ENCODE results near the gene SPIRE2. TPM values are rescaled to one million over a fixed set of nuclear protein-coding genes. Genes with fewer than 3 reads are reported as not detected.

Gene SPIRE2
- total and polyA plus RNA-seq, 2 donors (not counting 1 experiment from before 2014, with no cell fraction given): 0.98 to 2.0 TPM

- Histone ChIP-seq H4K20me1 (ENCODE audit: control insufficient read depth, insufficient read depth, low read length, poor library complexity, severe bottlenecking) (peaks cover 39% of the 10 kb centered on the region), H3K36me3 (replicated peaks in 1 of 2; ENCODE audit: control extremely low read depth in 1 of 2, control insufficient read depth in 1 of 2, extremely low read depth in 1 of 2, insufficient read depth in 2 of 2, low read length in 1 of 2) (peaks cover 0 to 20% of the 10 kb centered on the region in 2 experiments), H3K4me1 (ENCODE audit: control insufficient read depth in 2 of 2, insufficient read depth in 2 of 2, low read length in 2 of 2) (peaks cover 14 to 19% of the 10 kb centered on the region in 2 donors), H2AFZ (ENCODE audit: insufficient read depth, low read depth, low read length, poor library complexity, severe bottlenecking) (peak within 1 kb of the TSS; percentile 82), H3K9me3 (ENCODE audit: control extremely low read depth in 1 of 3, control insufficient read depth in 2 of 3, insufficient read depth in 1 of 3, low read length in 2 of 3) (peaks cover 0 to 4% (median under 1%) of the 10 kb centered on the region in 3 donors), H3K4me2 (replicated peaks; ENCODE audit: low read depth, low read length, poor library complexity, severe bottlenecking) (peak within 1 kb of the TSS; percentile 92), H3K4me3 (ENCODE audit: control extremely low read depth in 1 of 5, extremely low read depth in 1 of 5, insufficient read depth in 1 of 5, low read depth in 2 of 5, low read length in 4 of 5) (peak within 1 kb of the TSS; percentile 13 to 99 (median 96)), H3K79me2 (ENCODE audit: control insufficient read depth, insufficient read depth, low read length) (peaks cover 46% of the 10 kb centered on the region), H3K27ac (ENCODE audit: low read length in 2 of 2) (peak within 1 kb of the TSS; percentile 100), H3K27me3 (replicated peaks in 1 of 4; ENCODE audit: control extremely low read depth in 1 of 4, control insufficient read depth in 3 of 4, insufficient read depth in 4 of 4, low read length in 3 of 4) (no peaks in the 10 kb centered on the region), H3K9ac (ENCODE audit: low read length) (peak within 1 kb of the TSS; percentile 100)
- ChIA-PET CTCF (interaction anchor here (0.6 to 3.8 kb wide), 4 partner anchors 12 to 174 kb away, joined by 3 to 40 read pairs (median 3); no protein-coding TSS in a partner anchor), POLR2A (interaction anchor here (0.6 to 2.0 kb wide), 19 partner anchors 9 to 826 kb away, joined by 3 to 13 read pairs (median 5); partner anchors contain the start of genes CDK10 and DEF8)
- Mint-ChIP-seq H3K4me1 (peaks cover 16% of the 10 kb centered on the region), H3K27me3 (no peaks in the 10 kb centered on the region), H3K4me3 (peak within 1 kb of the TSS; percentile 95), H3K9me3 (ENCODE audit: insufficient read depth) (no peaks in the 10 kb centered on the region), H3K27ac (peak within 1 kb of the TSS; percentile 99)
- peak; percentile 95 for DNase-seq
- peak; percentile 21 for ATAC-seq (ENCODE audit: low read depth)
- TF ChIP-seq, protein P1, sequence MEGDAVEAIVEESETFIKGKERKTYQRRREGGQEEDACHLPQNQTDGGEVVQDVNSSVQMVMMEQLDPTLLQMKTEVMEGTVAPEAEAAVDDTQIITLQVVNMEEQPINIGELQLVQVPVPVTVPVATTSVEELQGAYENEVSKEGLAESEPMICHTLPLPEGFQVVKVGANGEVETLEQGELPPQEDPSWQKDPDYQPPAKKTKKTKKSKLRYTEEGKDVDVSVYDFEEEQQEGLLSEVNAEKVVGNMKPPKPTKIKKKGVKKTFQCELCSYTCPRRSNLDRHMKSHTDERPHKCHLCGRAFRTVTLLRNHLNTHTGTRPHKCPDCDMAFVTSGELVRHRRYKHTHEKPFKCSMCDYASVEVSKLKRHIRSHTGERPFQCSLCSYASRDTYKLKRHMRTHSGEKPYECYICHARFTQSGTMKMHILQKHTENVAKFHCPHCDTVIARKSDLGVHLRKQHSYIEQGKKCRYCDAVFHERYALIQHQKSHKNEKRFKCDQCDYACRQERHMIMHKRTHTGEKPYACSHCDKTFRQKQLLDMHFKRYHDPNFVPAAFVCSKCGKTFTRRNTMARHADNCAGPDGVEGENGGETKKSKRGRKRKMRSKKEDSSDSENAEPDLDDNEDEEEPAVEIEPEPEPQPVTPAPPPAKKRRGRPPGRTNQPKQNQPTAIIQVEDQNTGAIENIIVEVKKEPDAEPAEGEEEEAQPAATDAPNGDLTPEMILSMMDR (IDR thresholded peaks at IDR 0.05): no peak
- no peak for TF ChIP-seq EZH2 (IDR thresholded peaks at IDR 0.05; ENCODE audit: borderline replicate concordance, insufficient read depth, low read depth, low read length, poor library complexity, severe bottlenecking)
- under 1% methylated on average over 100 of the region's 104 CpGs for WGBS (ENCODE audit: insufficient coverage)
- intact Hi-C loops (cut with micrococcal nuclease): loop anchor here (1.0 kb wide), 1 partner anchor 152 kb away; the partner anchor contains the start of gene ZNF276
Observed at GRCh38 chr16:89873109-89873971, 45.1 kb downstream of the SPIRE2 start, which contains the start of gene TCF25. Gene TCF25, plus strand, starts transcription at chr16:89873592. Its CDS starts 76 bp downstream, at chr16:89873668.
